HCT116 (cell line): ENCODE results near the gene CAPN9. TPM values are rescaled to one million over a fixed set of nuclear protein-coding genes. Genes with fewer than 3 reads are reported as not detected.

Experiments used
- ATAC-seq: fragments of 200-7000 bp; cut with Tn5 transposase; 2 replicates; pipeline ENCODE4 v1.9.1; 2020; ENCODE audit warnings: mild to moderate bottlenecking, moderate library complexity
- BruUV-seq: library from RNA; stranded (reverse); fragments of 400-500 nt; replicated peaks from 2 replicates; lab custom pipeline; 2021; lab: Mats Ljungman, UMichigan
- CTCF ChIA-PET: fragments of 300-600 bp; sonication (Branson Sonifier 250); formaldehyde crosslinking; loops from one replicate; lab custom pipeline; 2021; ENCODE audit warnings: antibody characterized with exemption; lab: Charles Lee
- POLR2A ChIA-PET: fragments of 300-600, 350-600 bp; sonication (Branson Sonifier 250); formaldehyde crosslinking; loops from one replicate; lab custom pipeline; 2021; ENCODE audit warnings: antibody characterized with exemption; lab: Charles Lee
- RAD21 ChIA-PET, 2 experiments: fragments of 300-600 bp; sonication (Branson Sonifier 250); formaldehyde crosslinking; loops; one replicate each; lab custom pipeline; 2023; ENCODE audit warnings: low total read pairs in 2 of 2; ENCODE audit not compliant: uncharacterized antibody in 2 of 2, unreplicated experiment in 2 of 2, low non-redundant PET in 1 of 2; lab: Charles Lee
- DNase-seq: peaks from one replicate; pipeline ENCODE4 v3.0.0-alpha.2; 2010; ENCODE audit warnings: low read depth, low spot score
- H2AFZ ChIP-seq: fragments of 200-600 bp; shearing (Covaris generic), sonication (generic); 2 replicates; pipeline ENCODE4 v1.6.1; 2017; ENCODE audit warnings: low read depth, mixed run types, mixed read lengths, antibody characterized with exemption, low read length; ENCODE audit not compliant: poor library complexity, severe bottlenecking
- H3K27ac ChIP-seq: 2 replicates; pipeline ENCODE4 v1.5.1; 2012; ENCODE audit warnings: low read depth, low read length
- H3K27me3 ChIP-seq: fragments of 200-600 bp; sonication (generic); 2 replicates; pipeline ENCODE4 v1.6.1; 2016; ENCODE audit warnings: mixed run types, low read length, mixed read lengths; ENCODE audit not compliant: insufficient read depth
- H3K36me3 ChIP-seq, 2 experiments: fragments of 200-500 bp in 1 of 2; fragments of 200-600 bp in 1 of 2; sonication (Bioruptor generic) in 1 of 2; sonication (generic) in 1 of 2; 2 replicates each; pipeline versions ENCODE4 v1.5.1 to v1.6.1; 2014 to 2016; ENCODE audit warnings: low read length in 2 of 2, inconsistent platforms in 1 of 2, mixed read lengths in 1 of 2, mixed run types in 1 of 2; ENCODE audit not compliant: insufficient read depth in 2 of 2, control insufficient read depth in 1 of 2
- H3K4me1 ChIP-seq, 2 experiments: fragments of 200-600 bp in 1 of 2; sonication (generic) in 1 of 2; 2 replicates each; pipeline versions ENCODE4 v1.5.1 to v1.6.1; 2012 to 2017; ENCODE audit warnings: low read length in 2 of 2, inconsistent platforms in 1 of 2, mild to moderate bottlenecking in 1 of 2, mixed read lengths in 1 of 2, mixed run types in 1 of 2, moderate library complexity in 1 of 2; ENCODE audit not compliant: insufficient read depth in 2 of 2, control insufficient read depth in 1 of 2
- H3K4me2 ChIP-seq: fragments of 200-600 bp; sonication (generic); 2 replicates; pipeline ENCODE4 v1.6.1; 2017; ENCODE audit warnings: mixed run types, low read length, mixed read lengths
- H3K4me3 ChIP-seq, 2 experiments: fragments of 200-600 bp in 1 of 2; sonication (generic) in 1 of 2; replicated peaks in 1 of 2; 2 replicates each; pipeline ENCODE4 v1.5.1; 2011 to 2016; ENCODE audit warnings: low read length in 2 of 2, control low read depth in 1 of 2, low read depth in 1 of 2, mild to moderate bottlenecking in 1 of 2, mixed read lengths in 1 of 2, mixed run types in 1 of 2
- H3K79me2 ChIP-seq: fragments of 200-600 bp; sonication (generic); 2 replicates; pipeline ENCODE4 v1.6.1; 2017; ENCODE audit warnings: mild to moderate bottlenecking, mixed run types, low read length, moderate library complexity, mixed read lengths; ENCODE audit not compliant: insufficient read depth
- H3K9ac ChIP-seq: fragments of 200-600 bp; sonication (generic); 2 replicates; pipeline ENCODE4 v1.6.1; 2016; ENCODE audit warnings: low read length, mixed read lengths
- H3K9me2 ChIP-seq: fragments of 200-600 bp; sonication (generic), shearing (Covaris generic); 2 replicates; pipeline ENCODE4 v1.6.1; 2017; ENCODE audit warnings: mixed run types, mild to moderate bottlenecking, moderate library complexity; ENCODE audit not compliant: insufficient read depth
- H3K9me3 ChIP-seq, 2 experiments: fragments of 200-500 bp in 1 of 2; fragments of 200-600 bp in 1 of 2; sonication (Bioruptor generic) in 1 of 2; sonication (generic) in 1 of 2; 2 replicates each; pipeline ENCODE4 v1.6.1; 2014 to 2017; ENCODE audit warnings: low read length in 2 of 2, mixed read lengths in 2 of 2, inconsistent platforms in 1 of 2, low read depth in 1 of 2, mild to moderate bottlenecking in 1 of 2, mixed run types in 1 of 2, moderate library complexity in 1 of 2; ENCODE audit not compliant: control insufficient read depth in 1 of 2, insufficient read depth in 1 of 2
- H4K20me1 ChIP-seq: fragments of 200-600 bp; sonication (generic), shearing (Covaris generic); 2 replicates; pipeline ENCODE4 v1.6.1; 2017; ENCODE audit warnings: mixed run types, mild to moderate bottlenecking, moderate library complexity; ENCODE audit not compliant: insufficient read depth
- CEBPB ChIP-seq: IDR thresholded peaks from 2 replicates; pipeline ENCODE4 v1.6.1; 2012; ENCODE audit warnings: low read depth
- EZH2 ChIP-seq: fragments of 200-600 bp; sonication (generic); IDR thresholded peaks from 2 replicates; pipeline ENCODE4 v1.6.1; 2017; ENCODE audit warnings: antibody characterized with exemption, mixed run types
- EZH2phosphoT487 ChIP-seq: fragments of 200-600 bp; IDR thresholded peaks from 2 replicates; pipeline ENCODE4 v1.6.1; 2018; ENCODE audit warnings: antibody characterized with exemption, borderline replicate concordance
- JUND ChIP-seq: IDR thresholded peaks from 2 replicates; pipeline ENCODE4 v1.6.1; 2012
- POLR2A ChIP-seq: IDR thresholded peaks from 2 replicates; pipeline ENCODE4 v1.7.0; 2011; ENCODE audit warnings: borderline replicate concordance; ENCODE audit not compliant: insufficient read depth, insufficient read length; ENCODE audit errors: extremely low read depth
- SIN3A ChIP-seq: IDR thresholded peaks from 2 replicates; pipeline ENCODE4 v1.6.1; 2012; ENCODE audit warnings: low read depth
- SRF ChIP-seq: IDR thresholded peaks from 2 replicates; pipeline ENCODE4 v1.6.1; 2012; ENCODE audit warnings: low read depth
- TCF7L2 ChIP-seq: IDR thresholded peaks from 2 replicates; pipeline ENCODE4 v1.7.0; 2011; ENCODE audit warnings: borderline replicate concordance, inconsistent platforms; ENCODE audit not compliant: insufficient read depth, insufficient read length; ENCODE audit errors: extremely low read depth
- intact Hi-C: fragments of 100-400 bp; cut with micrococcal nuclease; formaldehyde crosslinking; loops from 2 replicates; pipeline ENCODE4 v1.10.0; 2022
- total RNA-seq: library from RNA; stranded (reverse); gene quantifications from one replicate; pipeline ENCODE4 v1.2.1, GENCODE V29; 2021; ENCODE audit not compliant: unreplicated experiment
- TF ChIP-seq, protein P1 (sequence below): IDR thresholded peaks from 2 replicates; pipeline ENCODE4 v1.6.1; 2012

Gene CAPN9
- total RNA-seq, 1 experiment from 2014 or later, result not detected

DNA sequence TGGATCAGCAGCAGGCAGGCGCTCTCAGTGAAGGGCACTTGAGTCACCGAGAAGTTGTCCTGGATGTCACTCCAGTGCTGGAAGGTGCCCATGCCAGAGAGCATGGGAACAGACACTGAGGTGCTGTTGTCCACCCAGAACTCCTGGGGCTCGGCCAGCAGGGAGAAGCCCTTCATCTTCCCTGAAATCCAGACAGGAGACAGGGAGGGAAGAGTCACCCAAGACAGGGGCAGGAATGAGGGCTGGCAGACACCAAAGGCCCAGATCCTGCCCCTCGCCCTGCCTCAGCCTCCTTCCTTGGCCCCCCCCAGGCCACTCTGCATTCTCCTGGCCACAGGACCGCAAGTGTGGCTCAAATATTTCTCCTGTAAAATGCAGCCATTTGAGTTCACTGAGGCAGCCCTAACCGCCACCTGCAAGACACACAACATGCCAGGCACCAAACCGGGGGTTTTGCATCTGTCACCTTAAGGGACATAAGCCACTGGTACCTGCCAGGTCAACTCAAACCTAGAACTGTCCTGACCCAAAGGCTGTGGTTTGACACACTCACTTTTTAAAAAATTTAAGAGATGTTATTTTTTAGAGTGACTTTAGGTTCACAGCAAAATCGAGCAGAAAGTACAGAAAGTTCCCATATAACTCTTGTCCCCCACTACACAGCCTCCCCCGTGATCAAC lies 41.0 kb upstream of the CAPN9 start:
- intact Hi-C loops, result no loop called here
- Histone ChIP-seq H3K9me3 (no peaks in the 10 kb centered on the region), H3K27me3 (no peaks in the 10 kb centered on the region), H3K79me2 (no peaks in the 10 kb centered on the region), H2AFZ (no peak overlapping the region), H3K9ac (no peak overlapping the region), H3K9me2 (no peaks in the 10 kb centered on the region), H3K4me2 (no peak overlapping the region), H3K4me3 (no peak overlapping the region), H3K36me3 (no peaks in the 10 kb centered on the region), H3K4me1 (peaks cover 14 to 16% of the 10 kb centered on the region in 2 experiments), H3K27ac (no peak overlapping the region), H4K20me1 (no peaks in the 10 kb centered on the region)
- ATAC-seq (no peak), DNase-seq (no peak)
- no peak for TF ChIP-seq CEBPB
- no peak for TF ChIP-seq JUND
- no peak for TF ChIP-seq POLR2A
- no peak for TF ChIP-seq SRF
- TF ChIP-seq SIN3A, result no peak
- TF ChIP-seq EZH2, result no peak
- BruUV-seq, result no TSS peak
- POLR2A ChIA-PET, result no interaction called here
- RAD21 ChIA-PET, result no interaction called here
- CTCF ChIA-PET, result no interaction called here

DNA sequence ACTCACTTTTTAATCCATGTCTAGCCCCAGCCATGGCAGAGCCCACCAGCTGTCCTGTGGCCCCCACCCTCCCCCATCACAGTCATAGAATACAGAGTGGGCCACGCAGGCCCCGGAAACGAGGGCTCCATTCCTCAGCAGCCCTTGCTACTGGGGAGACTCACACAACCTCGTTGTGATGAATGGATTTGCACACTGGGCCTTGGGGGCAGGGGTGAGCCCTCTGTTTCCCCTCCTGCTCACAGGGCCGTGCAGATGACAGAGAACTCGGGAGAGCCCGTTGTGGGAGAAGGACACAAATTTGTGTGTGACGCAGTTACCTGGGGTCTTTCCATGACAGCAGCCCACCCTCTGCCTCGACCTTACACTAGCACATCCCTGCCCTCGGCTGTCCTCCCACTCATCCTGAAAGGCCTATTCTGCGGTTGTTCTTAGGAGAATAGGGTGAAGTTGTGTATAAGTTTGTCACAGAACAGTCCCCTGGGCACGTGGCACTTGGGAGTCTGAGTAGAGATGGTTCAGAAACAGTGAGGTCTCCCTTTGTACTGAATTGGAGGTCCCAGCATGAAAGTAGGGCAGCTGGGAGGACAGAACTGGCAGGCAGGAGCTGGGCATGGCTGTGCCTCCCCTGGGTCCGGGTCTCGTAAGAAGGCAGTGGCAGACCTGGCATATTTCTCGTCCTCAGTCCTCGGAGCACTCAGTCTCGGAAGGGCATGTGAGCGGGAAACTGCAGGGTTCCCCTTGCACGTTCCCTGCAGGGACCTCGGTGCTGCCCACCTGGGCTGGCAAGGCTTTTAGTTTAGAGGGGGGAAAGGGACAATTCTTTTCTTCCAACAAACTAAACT lies 40.1 kb upstream of the CAPN9 start:
- BruUV-seq, result no TSS peak
- Histone ChIP-seq H3K4me1 (peaks cover 14 to 16% of the 10 kb centered on the region in 2 experiments), H2AFZ (no peak overlapping the region), H3K9ac (no peak overlapping the region), H3K36me3 (no peaks in the 10 kb centered on the region), H3K27ac (no peak overlapping the region), H3K79me2 (no peaks in the 10 kb centered on the region), H3K9me3 (no peaks in the 10 kb centered on the region), H3K4me2 (no peak overlapping the region), H3K4me3 (no peak overlapping the region), H3K27me3 (no peaks in the 10 kb centered on the region), H3K9me2 (no peaks in the 10 kb centered on the region)
- RAD21 ChIA-PET, result no interaction called here
- no peak for ATAC-seq
- POLR2A ChIA-PET, result no interaction called here
- intact Hi-C loops, result no loop called here
- no peak for DNase-seq
- CTCF ChIA-PET, result no interaction called here
- TF ChIP-seq EZH2phosphoT487, result no peak
- TF ChIP-seq SRF, result no peak
- TF ChIP-seq, protein P1, sequence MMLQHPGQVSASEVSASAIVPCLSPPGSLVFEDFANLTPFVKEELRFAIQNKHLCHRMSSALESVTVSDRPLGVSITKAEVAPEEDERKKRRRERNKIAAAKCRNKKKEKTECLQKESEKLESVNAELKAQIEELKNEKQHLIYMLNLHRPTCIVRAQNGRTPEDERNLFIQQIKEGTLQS, result no peak
- TF ChIP-seq TCF7L2, result no peak
- TF ChIP-seq, all 23 proteins: peak for 0
- no peaks in the 10 kb centered on the region for H4K20me1 ChIP-seq
